HG03378 (cell line): ENCODE results near the gene PRSS56.

Experiments used
- ATAC-seq: cut with Tn5 transposase; IDR thresholded peaks from one replicate; pipeline ENCODE4 v1.9.1; 2021; ENCODE audit warnings: mild to moderate bottlenecking, moderate library complexity; ENCODE audit not compliant: unreplicated experiment

PRSS56 gene

GRCh38 chr2:232501794-232502390 is 18.3 kb upstream of the PRSS56 start:
- ATAC-seq = no peak

GRCh38 chr2:232502511-232502910 is 17.7 kb upstream of the PRSS56 start:
- no peak for ATAC-seq

DNA sequence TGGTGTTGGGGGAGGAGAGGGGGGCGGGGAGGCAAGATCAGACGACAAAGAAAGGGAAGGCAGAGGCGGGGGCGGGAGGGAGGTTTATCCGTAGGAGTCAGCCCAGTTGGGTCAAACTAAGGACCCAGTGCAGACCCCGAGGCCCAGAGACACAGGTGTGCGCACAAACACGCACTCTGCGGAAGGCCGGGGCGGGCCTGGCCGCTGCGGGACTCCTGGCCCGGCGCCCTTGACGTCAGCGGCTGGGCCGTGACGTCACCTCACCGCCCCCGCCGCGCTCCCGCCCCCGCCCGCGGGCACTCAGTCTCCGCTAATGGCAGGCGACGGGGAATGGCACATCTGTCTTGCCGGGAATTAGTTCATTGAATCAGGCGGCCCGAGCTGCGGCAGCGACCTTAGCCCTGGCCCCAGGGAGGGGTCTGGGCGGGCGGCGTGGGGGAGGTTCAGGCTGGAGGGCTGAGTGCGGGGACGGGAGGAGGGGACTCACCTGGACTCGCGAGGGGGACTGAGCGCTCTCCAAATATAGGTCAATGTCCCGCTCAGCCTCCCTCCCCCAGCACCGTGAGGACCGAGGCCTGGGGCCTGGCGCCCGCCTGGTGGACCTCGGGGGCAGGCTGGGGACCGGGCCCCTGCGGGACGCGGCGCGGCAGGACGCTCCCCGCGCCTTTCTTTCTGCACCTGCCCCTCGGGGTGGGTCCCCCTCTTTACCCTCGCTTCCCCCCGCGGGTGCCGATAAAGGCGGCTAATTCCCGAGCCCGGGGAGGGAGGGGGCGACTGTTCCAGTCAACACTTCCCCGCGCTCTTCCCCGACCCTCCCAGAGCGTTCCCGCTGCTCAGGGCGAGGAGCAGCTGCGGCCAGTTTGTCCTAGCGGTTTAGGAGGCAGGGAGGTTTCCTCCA is 17.0 kb upstream of the PRSS56 start:
- no peak for ATAC-seq

DNA sequence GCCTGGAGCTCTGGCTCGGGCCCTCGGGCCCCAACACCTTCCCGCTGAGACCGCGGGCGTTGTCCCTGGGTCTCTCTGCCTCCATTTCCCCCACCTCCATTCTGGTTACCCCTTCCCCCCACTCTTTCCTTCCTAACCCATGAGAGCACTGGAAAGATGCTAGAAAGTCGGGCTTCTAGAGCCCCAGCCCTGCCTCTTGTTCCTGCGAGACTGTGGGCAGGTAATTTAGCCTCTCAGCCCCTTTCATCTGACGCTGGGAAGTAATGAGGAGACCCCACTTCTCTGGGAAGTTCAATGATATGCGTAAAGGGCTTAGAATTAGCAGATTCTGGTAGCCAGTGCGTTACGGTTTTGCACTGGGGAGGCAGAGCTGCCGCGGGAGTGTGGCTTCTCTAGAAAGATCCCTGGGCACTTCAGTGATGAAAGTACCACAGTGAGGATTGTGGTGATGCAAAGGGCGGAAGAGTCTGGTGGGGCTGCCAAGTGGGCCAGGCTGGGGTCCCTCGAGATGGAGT is 16.3 kb upstream of the PRSS56 start:
- ATAC-seq = no peak

- no peak for ATAC-seq
Observed at GRCh38 chr2:232504438-232504837, 15.8 kb upstream of the PRSS56 start.

DNA sequence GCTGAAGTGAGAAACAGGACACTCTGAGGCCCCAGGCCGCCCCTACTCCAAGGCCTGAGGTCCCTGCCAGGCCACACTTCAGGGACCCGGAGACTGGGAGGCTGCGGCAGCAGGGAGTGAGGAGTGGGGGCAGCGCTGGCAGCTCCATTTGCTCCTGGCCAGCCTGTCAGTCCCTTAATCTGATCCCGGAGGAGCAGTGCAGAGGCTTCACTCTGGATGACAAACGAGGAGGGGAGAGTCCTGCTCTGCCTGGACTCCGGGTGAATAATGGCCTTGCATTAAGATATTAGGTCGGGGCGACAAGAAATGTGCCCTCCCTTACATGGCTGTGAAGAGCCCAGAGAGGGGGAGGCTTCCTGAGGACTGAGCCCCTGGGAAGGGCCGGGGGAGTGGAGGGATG is 14.3 kb upstream of the PRSS56 start:
- no peak for ATAC-seq

DNA sequence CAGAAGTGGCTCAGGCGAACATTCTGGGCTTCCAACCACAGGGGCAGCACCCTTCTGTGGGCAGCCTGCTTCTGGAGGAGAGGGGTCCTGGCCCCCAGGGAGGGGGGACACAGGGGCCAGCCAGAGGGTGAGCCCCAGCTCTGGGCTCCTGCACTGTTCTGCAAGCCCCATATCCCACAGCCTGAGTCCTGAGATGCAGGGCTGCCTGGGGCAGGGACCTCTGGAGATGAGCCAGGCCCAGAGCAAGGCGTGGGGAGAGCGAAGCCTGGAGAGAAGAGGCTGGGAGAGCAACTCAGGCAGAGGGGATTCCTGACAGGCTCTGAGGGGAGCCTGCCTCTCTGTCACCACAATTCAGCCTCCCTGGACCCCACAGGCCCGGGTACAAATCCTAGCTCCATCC is 13.5 kb upstream of the PRSS56 start:
- no peak for ATAC-seq

DNA sequence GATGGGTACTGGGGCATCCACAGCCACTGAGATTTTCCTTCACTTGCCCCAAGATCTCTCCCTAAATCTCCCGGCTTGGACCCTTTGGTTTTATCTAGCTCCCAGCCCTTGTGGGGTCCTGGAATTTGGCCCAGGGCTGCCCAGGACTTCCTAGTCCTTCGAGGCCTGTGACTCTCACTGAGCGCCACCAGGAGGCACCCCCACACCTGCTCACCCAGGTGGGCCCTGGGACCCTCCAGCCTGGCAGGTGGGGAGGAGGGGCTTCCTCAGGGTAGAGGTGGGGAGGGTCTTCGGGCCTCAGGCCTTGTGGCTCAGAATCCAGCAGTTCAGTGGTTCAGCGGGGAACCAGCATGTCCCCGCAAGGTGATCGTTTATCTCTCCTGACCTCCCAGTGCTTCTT is 11.9 kb upstream of the PRSS56 start:
- no peak for ATAC-seq

DNA sequence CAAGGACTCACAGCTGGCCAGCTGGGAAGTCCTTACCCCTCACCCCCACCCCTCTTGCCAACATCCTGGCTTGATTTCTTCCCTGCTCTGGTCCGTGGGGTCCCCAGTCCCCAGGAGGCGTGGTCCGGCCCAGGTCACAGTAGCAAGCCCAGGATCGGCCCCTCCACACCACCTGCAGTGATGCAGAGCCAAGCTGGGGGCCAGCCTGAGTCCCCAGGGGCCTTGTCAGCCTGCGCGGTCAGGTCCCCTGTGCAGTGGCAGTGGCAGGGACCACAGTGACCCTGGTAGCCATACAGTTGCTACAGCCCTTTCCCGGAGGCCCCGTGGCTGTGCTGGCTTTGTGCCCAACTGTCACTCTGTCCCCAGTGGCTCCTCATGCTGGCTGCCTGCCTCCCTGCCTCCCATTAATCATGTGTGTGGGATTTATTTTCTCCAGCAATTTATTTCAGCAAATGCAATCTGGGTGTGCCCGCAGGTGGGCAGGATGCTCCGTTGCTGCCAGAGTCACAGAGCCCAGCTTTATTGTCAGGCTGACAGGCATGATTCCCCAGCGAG is 8.8 kb upstream of the PRSS56 start:
- ATAC-seq = no peak

GRCh38 chr2:232512602-232513001 is 7.6 kb upstream of the PRSS56 start:
- ATAC-seq = no peak

GRCh38 chr2:232513353-232513752 is 6.8 kb upstream of the PRSS56 start:
- no peak for ATAC-seq

GRCh38 chr2:232515639-232516038 is 4.5 kb upstream of the PRSS56 start:
- no peak for ATAC-seq

DNA sequence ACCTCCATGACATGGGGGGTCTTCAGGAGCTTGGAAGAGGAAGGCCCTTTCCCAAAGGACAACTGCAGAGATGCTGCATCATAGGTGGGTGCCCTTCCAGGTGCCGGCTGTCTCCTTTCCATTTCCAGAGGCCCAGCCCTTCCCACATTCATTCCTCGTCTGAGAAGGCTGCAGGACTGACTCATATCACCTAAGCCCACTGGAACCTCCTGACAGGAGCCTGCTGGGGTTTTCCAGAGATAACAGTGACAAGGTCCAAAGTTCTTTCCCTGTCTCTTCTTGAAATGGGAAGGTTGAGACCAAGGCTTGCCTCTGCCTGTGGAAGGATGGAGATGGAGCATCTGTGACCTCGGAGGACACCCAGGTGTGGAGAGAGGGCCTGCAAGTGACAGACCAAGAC is 3.6 kb upstream of the PRSS56 start:
- ATAC-seq = no peak

DNA sequence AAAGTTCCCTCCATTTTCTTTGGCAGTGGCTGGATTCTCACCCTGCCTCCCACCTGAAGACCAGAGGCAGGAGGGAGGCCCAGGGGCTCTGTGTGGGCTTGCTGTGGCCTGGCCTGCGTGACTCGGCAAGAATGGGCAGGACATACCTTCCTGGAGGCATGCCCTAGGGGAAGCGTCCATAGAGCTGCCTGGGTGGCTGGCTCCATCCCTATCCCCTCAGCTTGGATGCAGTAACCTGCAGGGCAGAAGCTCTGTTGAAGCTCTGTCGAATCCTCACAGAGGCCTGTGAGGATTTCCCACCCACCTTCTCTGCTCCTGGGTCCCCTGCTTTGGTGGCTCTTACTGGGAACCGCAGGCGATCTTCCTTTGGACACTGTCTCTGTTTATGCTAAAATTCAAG is 1.3 kb upstream of the PRSS56 start:
- no peak for ATAC-seq

GRCh38 chr2:232520489-232520888 is 301 bp downstream of the PRSS56 start:
- no peak for ATAC-seq

GRCh38 chr2:232521098-232521497 is 910 bp downstream of the PRSS56 start:
- ATAC-seq = no peak

DNA sequence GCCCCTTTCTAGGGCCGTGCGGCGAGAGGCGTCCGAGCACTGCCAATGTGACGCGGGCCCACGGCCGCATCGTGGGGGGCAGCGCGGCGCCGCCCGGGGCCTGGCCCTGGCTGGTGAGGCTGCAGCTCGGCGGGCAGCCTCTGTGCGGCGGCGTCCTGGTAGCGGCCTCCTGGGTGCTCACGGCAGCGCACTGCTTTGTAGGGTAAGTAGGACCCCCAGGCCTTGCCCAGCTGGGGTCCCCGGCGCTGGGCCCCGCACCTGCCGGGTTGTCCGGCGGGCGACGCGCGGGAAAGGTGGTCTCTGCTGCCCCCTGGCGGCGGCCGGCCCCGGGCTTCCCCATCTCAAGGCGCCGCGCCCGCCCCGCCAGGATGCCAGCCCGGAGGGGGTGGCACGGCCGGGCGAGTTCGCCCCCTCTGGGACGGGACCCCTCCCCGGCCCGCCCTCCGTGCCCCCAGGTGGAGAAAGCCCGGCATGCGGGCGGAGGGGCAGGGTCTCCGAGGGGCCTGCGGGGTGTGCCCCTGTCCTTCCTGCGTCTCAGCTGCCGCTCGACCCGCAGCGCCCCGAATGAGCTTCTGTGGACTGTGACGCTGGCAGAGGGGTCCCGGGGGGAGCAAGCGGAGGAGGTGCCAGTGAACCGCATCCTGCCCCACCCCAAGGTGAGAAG is 1.9 kb downstream of the PRSS56 start:
- no peak for ATAC-seq

GRCh38 chr2:232522623-232523401 is 2.6 kb downstream of the PRSS56 start:
- ATAC-seq = no peak

- no peak for ATAC-seq
Observed at GRCh38 chr2:232523402-232523681, 3.2 kb downstream of the PRSS56 start.

GRCh38 chr2:232523682-232524597 is 3.8 kb downstream of the PRSS56 start:
- ATAC-seq = no peak
